Activated T-cell treated with anti-CD3 and anti-CD28 coated beads, Interleukin-2, amount 50 U/mL, for 1 hour (primary cell): ENCODE results near the gene ADAM12.

Experiments used
- DNase-seq: peaks from one replicate; pipeline ENCODE4 v3.0.0-alpha.2; 2020

Gene ADAM12

GRCh38 chr10:126227762-126228134 is 160.5 kb downstream of the ADAM12 start:
- no peak for DNase-seq

- no peak for DNase-seq
These were observed 161.1 kb downstream of the ADAM12 start for GRCh38 chr10:126226988-126227761.

- no peak for DNase-seq
These were observed 162.1 kb downstream of the ADAM12 start for GRCh38 chr10:126226205-126226604.

- DNase-seq: no peak
These were observed 162.6 kb downstream of the ADAM12 start for GRCh38 chr10:126225672-126226008.

DNA sequence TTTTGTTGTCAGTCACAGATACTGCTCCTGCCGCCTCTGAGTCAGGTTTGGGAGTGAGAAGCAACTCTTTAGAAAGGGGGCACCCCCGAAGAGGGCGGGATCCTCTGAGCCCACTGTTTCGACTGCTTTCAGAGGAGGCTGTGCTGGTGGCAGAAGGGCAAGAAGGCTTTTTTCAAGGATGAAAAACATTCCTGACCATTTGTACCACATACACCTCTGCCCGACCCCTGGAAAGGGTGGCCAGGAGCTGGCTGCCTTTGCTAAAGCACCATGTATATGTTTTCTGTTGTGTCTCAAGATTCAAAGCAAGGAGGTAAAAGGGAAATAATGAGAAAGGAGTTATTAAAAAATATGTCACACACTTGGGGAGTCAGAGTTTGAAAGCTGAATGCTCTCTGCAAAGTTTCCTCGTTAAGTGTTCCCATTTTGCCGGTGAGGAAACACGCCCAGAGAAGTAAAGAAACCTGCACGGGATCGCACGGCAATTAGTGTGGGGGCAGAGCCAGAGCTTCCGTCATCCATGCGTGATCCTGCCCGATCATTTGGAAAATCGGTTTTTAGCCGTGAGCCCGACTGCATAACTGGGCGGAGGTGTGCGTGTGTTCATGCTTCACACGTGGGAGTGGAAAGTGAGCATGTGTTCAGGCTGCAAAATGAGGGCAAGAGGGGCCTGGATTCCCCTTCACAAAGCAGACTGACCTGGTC is 163.2 kb downstream of the ADAM12 start:
- no peak for DNase-seq

- no peak for DNase-seq
These were observed 164.7 kb downstream of the ADAM12 start for GRCh38 chr10:126223512-126224067.

DNA sequence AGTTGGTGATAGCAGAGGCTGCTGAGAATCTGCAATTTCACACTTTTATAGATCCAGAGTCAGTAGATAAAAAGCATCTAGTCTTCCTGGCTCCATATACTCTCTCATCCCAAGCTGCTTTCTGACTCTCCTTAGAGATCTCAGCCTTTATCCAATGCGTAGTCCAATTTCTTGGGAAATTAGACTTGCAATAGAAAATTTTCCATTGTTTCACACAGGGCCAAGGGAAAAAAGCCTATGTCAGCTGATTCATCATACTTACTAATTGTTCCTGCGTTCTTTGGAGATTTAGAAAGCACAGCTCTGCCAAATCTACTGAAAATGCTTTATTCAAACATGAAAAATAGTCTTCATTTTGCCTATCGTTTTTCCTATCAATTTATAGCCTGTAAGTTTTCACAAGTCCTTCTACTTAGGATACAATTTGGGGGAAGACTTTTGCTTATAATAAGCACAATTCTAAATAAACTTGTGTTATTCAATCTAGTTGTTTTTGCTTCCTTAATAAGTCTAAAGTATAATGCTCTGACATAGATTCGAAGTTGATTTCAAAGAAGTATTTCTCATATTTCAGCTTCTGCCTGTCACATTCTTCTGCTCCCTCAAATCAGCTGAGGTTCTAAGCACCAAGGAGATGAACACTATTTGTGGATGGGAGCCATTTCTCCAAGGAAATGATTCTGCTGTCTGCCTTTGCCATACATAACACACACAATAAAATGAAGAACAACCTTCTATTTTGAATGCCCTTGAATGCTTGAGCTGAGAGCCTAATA is 165.4 kb downstream of the ADAM12 start:
- DNase-seq: no peak

DNA sequence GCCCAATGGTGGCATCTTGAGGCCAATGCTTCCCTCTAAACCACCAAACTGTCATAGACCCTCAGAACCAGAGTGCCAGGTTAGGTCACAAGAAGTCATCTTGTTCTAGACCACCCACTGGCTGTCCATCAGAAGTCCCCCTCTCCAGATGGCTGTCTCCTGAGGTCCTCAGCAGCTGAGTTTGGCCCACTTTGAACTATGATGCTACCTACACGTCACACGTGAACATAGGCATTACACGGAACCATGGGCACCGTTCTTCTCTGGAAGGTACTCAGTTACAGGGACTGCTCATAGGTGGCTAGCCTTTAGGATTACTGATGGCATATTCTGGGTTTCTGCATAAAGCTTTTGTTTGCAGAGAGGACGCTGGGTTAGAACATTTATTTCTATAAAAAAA is 166.4 kb downstream of the ADAM12 start:
- no peak for DNase-seq

DNA sequence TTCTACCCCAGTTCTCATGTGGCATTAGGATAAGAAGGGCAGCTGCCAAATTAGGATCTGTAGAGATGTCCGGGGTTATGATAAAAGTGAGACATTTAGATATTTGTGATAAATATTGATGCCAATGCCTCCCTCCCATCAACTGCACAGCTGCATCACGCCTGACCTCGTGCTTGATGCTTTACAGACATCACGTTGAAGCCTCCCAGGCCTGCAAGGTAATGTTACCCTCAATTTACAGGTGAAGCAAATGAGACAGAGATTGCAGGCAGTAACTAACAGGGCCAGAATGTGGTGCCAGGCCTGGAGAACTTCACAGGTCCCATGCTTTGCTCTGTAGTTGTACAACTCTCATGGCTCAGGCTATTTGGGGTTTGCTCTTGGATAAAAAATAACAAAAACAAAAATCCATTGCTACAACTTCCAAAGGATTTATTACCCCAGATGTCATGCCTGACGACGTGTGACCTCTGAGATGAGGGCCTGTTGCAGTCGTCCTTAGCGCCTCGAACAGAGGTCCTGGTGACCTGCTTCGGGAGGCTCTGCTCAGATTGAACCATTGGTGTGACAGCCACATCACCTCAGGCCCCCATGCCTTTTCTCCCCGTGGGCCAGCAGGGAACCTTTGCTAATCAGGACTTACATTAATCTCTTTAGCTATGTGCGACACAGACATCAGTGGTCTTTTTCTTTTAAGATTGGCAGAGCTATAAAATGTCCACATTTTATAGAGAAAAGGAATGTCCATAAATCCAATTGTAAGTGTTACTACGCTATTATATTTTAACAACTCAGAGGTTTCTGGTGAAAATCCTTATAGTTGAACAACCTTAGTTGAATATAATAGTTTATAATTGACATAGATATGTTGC is 169.3 kb downstream of the ADAM12 start:
- DNase-seq: no peak

DNA sequence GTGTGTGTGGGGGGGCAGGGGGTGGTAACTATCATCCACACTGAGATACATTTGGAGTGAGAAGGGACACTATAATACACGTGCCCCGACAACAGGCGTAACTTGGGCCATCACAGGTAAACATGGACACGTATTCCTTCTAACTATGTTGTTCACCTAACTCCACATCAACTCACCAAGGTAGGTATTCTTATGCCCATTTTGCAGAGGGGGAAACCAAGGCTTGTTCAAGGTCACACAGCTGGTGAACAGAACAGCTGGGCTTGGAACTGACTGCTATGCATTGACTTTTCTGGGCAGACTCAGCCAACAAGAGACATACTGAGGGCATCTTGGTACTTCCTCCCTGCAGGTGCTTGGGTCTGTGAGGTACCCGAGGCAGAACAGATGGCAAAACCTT is 170.1 kb downstream of the ADAM12 start:
- DNase-seq: no peak

- DNase-seq: no peak
These were observed 171.7 kb downstream of the ADAM12 start for GRCh38 chr10:126216632-126216961.

GRCh38 chr10:126215746-126216631 is 172.3 kb downstream of the ADAM12 start:
- no peak for DNase-seq

GRCh38 chr10:126214679-126215078 is 173.6 kb downstream of the ADAM12 start:
- no peak for DNase-seq

- no peak for DNase-seq
These were observed 174.3 kb downstream of the ADAM12 start for GRCh38 chr10:126214021-126214420.

- DNase-seq: no peak
These were observed 175.5 kb downstream of the ADAM12 start for GRCh38 chr10:126212738-126213137.

- DNase-seq: no peak
These were observed 178.1 kb downstream of the ADAM12 start for GRCh38 chr10:126210051-126210651.

GRCh38 chr10:126209451-126209850 is 178.8 kb downstream of the ADAM12 start:
- DNase-seq: no peak

GRCh38 chr10:126208726-126209302 is 179.5 kb downstream of the ADAM12 start:
- no peak for DNase-seq

DNA sequence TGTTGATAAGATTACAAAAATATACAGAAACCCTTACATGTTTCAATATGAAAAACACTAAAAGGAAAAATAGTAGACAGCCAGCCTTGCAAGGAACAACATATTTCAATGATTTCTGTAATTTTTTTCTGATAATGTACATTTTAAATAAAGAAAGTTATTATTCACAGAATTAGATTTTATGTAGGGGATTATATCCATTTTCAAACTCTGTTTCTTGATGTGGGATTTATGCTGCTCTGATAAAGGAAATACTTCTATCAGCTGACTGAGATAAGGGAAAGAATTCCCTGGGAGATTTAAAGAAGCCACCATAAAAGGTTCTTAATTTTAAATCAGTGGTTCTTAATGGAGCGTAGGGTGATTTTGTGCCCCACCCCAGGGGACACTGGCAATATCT is 180.4 kb downstream of the ADAM12 start:
- DNase-seq: no peak

DNA sequence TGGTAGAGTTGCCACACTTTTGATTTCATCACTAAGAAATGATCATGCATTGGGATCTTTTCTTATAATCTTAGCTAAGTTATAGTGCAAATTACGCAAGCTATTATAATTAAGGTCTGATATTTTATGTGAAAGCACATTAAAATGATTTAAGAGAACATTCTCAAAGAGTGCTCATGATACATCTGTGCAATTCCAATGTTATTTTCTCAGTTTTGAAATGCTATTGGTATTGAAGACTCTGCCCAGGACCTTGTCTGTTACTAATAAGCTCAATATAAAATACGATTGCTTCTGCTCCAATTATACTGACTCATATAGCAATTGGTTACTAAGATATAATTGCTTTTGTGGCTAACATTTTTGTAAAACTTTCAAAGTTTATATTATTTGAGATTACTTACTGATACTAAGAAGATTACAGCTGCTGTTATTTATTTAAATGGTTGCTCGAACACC is 180.9 kb downstream of the ADAM12 start:
- DNase-seq: no peak
